ENCODE data around the gene CNPY4. TPM values are rescaled to one million over a fixed set of nuclear protein-coding genes. Genes with fewer than 3 reads are reported as not detected.

Gene CNPY4
- total RNA-seq, 2 donors from 2014 or later: 17.5 to 19.1 TPM

DNA sequence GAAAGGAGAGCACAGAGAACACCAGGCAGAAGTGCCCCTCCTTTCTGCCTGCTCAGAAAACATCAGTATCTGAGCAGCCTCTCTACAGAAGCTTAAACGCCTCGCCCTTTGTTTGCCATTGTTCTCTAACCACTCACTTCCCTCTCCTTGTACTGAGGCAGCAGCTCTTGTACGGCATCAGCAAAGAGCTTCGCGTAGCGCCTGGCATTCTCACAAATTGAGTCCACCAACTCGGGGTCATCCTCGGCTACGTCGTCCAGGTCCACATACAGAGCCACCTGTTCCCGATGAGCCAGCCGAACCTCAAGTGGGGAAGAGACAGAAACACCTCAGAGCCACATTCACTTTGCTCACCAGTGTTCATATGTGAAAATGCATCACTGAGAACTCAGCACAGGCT lies 20.0 kb upstream of the CNPY4 start:
- H3K27ac Mint-ChIP-seq: peak overlapping the region; percentile 92 to 93
- peaks cover 38 to 42% of the 10 kb centered on the region in 2 donors for H3K4me1 Mint-ChIP-seq (ENCODE audit: low read depth in 2 of 2)
- H3K4me3 Mint-ChIP-seq: peak overlapping the region; percentile 95
- H3K27me3 Mint-ChIP-seq: no peaks in the 10 kb centered on the region
- ATAC-seq (no peak), DNase-seq (ENCODE audit: low spot score) (no peak)
- peaks cover 38% of the 10 kb centered on the region for H3K36me3 Mint-ChIP-seq
- H3K9me3 Mint-ChIP-seq: no peaks in the 10 kb centered on the region

- Mint-ChIP-seq H3K27ac (peak overlapping the region; percentile 92 to 93), H3K4me1 (ENCODE audit: low read depth in 2 of 2) (peaks cover 38 to 41% of the 10 kb centered on the region in 2 donors), H3K4me3 (peak overlapping the region; percentile 95), H3K27me3 (no peaks in the 10 kb centered on the region), H3K36me3 (peaks cover 37% of the 10 kb centered on the region), H3K9me3 (no peaks in the 10 kb centered on the region)
- ATAC-seq (peak; percentile 88 to 90), DNase-seq (ENCODE audit: low spot score) (peak; percentile 95)
Measured at GRCh38 chr7:100100420-100101015, 18.9 kb upstream of the CNPY4 start.

- Mint-ChIP-seq H3K36me3 (peaks cover 32% of the 10 kb centered on the region), H3K27me3 (no peaks in the 10 kb centered on the region), H3K9me3 (no peaks in the 10 kb centered on the region), H3K4me1 (ENCODE audit: low read depth in 2 of 2) (peaks cover 35 to 38% of the 10 kb centered on the region in 2 donors), H3K27ac (peak within 1 kb of the TSS; percentile 92 to 93), H3K4me3 (peak within 1 kb of the TSS; percentile 95)
- ATAC-seq (peak; percentile 94), DNase-seq (ENCODE audit: low spot score) (peak; percentile 99)
Measured at GRCh38 chr7:100101016-100101862, 18.2 kb upstream of the CNPY4 start, which contains the start of the genes AP4M1 and MCM7. TSS of gene AP4M1 (plus strand) at chr7:100101643. CDS start at chr7:100101715, 72 bp downstream. TSS of gene MCM7 (minus strand) at chr7:100101397. CDS start at chr7:100101294, 103 bp downstream.

DNA sequence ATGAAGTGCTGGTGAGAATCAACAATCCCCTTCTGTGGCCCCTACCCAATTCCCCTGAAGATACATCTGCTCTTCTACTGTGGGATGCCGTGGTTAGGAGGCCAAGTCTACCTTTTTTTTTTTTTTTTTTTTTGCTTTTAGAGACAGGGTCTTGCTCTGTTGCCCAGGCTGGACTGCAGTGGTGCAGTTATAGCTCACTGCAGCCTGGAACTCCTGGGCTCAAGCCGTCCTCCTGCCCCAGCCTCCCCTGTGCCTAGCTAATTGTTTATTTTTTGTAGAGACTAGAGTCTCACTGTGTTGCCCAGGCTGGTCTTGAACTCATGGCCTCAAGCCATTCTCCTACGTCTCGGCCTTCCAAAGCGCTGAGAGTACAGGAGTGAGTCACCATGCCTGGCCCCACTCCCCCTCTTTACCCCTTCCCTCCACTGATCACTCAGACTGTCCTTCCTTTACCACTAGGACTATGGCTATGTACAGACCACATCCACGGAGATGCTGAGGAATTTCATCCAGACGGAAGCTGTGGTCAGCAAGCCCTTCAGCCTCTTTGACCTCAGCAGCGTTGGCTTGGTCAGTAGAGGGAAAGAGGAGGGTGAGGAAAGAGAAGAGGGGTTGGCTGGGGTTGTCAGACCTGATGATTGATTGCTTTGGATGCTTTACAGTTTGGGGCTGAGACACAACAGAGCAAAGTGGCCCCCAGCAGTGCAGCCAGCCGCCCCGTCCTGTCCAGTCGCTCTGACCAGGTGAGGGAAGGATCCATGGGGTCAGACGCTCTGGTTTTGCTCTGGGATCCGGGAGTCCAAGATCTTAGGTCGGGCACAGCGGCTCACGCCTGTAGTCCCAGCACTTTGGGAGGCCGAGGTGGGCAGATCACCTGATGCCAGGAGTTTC lies 16.2 kb upstream of the CNPY4 start:
- Mint-ChIP-seq H3K27ac (peak overlapping the region; percentile 92 to 93), H3K27me3 (no peaks in the 10 kb centered on the region), H3K4me1 (ENCODE audit: low read depth in 2 of 2) (peaks cover 30% of the 10 kb centered on the region in 2 donors), H3K9me3 (no peaks in the 10 kb centered on the region), H3K36me3 (peaks cover 21% of the 10 kb centered on the region), H3K4me3 (peak overlapping the region; percentile 88)
- ATAC-seq (no peak), DNase-seq (ENCODE audit: low spot score) (no peak)

GRCh38 chr7:100105534-100105933 lies 13.9 kb upstream of the CNPY4 start:
- Mint-ChIP-seq H3K27ac (no peak overlapping the region), H3K36me3 (no peaks in the 10 kb centered on the region), H3K4me3 (no peak overlapping the region), H3K4me1 (ENCODE audit: low read depth in 2 of 2) (peaks cover 9 to 13% of the 10 kb centered on the region in 2 donors), H3K9me3 (no peaks in the 10 kb centered on the region), H3K27me3 (no peaks in the 10 kb centered on the region)
- no peak for ATAC-seq
- DNase-seq (ENCODE audit: low spot score): no peak

- H3K4me1 Mint-ChIP-seq (ENCODE audit: low read depth in 2 of 2): peaks cover 5 to 9% of the 10 kb centered on the region in 2 donors
- H3K4me3 Mint-ChIP-seq: no peak overlapping the region
- ATAC-seq (no peak), DNase-seq (ENCODE audit: low spot score) (no peak)
- H3K27me3 Mint-ChIP-seq: no peaks in the 10 kb centered on the region
- no peak overlapping the region for H3K27ac Mint-ChIP-seq
- H3K36me3 Mint-ChIP-seq: no peaks in the 10 kb centered on the region
- no peaks in the 10 kb centered on the region for H3K9me3 Mint-ChIP-seq
Measured at GRCh38 chr7:100106633-100107032, 12.8 kb upstream of the CNPY4 start.

GRCh38 chr7:100107125-100107737 lies 12.2 kb upstream of the CNPY4 start:
- no peak overlapping the region for H3K4me3 Mint-ChIP-seq
- H3K27me3 Mint-ChIP-seq: no peaks in the 10 kb centered on the region
- H3K36me3 Mint-ChIP-seq: no peaks in the 10 kb centered on the region
- peaks cover 5 to 9% of the 10 kb centered on the region in 2 donors for H3K4me1 Mint-ChIP-seq (ENCODE audit: low read depth in 2 of 2)
- H3K27ac Mint-ChIP-seq: no peak overlapping the region
- H3K9me3 Mint-ChIP-seq: no peaks in the 10 kb centered on the region
- DNase-seq (ENCODE audit: low spot score) (no peak), ATAC-seq (no peak)

- Mint-ChIP-seq H3K4me1 (ENCODE audit: low read depth in 2 of 2) (peaks cover 0 to 5% of the 10 kb centered on the region in 2 donors), H3K27me3 (no peaks in the 10 kb centered on the region), H3K4me3 (no peak overlapping the region), H3K9me3 (no peaks in the 10 kb centered on the region), H3K27ac (no peak overlapping the region), H3K36me3 (no peaks in the 10 kb centered on the region)
- DNase-seq (ENCODE audit: low spot score) (no peak), ATAC-seq (no peak)
Measured at GRCh38 chr7:100107890-100108289, 11.5 kb upstream of the CNPY4 start.

DNA sequence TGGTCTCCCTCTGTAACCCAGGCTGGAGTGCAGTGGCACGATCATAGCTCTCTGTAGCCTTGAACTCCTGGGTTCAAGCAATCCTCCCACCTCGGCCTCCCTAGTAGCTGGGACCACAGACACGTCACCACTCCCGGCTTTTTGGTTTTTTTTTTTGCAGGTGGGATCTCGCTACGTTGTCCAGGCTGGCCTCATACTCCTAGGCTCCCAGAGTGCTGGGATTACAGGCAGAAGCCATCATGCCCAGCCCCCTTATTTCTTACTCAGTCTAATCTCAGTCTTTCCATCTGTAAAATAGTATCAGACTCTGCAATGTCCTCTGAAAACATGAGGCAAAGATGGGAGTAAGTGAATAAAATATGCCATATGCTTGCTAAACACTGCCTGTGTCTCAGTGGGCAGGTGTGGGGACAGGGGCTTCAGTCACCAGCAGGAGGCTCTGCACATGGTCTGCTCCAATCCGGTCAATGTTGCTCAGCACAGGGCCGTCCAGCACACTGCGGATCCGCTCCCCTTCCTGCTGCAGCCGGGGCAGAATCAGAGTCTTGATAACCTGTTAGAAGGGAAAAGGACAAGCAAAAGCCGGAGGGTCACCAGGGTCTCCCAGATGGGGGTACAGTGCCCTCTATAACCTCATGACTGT lies 9.8 kb upstream of the CNPY4 start:
- H3K27me3 Mint-ChIP-seq: no peaks in the 10 kb centered on the region
- H3K36me3 Mint-ChIP-seq: no peaks in the 10 kb centered on the region
- DNase-seq (ENCODE audit: low spot score) (no peak), ATAC-seq (no peak)
- H3K27ac Mint-ChIP-seq: no peak overlapping the region
- no peak overlapping the region for H3K4me3 Mint-ChIP-seq
- peaks cover 0 to 3% of the 10 kb centered on the region in 2 donors for H3K4me1 Mint-ChIP-seq (ENCODE audit: low read depth in 2 of 2)
- no peaks in the 10 kb centered on the region for H3K9me3 Mint-ChIP-seq

DNA sequence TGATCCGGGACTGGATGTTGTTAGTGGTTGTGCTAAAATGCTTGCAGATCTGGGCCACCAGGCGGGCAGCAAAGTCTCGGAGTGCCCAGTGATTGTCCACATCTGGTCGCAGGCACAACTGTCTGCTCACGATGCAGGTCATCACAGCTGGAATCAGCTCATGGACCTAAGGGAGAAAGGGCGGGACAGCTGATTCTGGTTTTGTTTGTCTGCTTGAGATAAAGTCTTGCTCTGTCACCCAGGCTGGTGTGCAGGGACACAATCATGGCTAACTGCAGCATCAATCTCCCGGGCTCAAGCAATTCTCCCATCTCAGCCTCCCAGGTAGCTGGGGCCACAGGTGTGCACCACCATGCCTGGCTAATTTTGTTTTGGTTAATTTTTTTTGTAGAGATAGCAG lies 8.3 kb upstream of the CNPY4 start:
- H3K27ac Mint-ChIP-seq: no peak overlapping the region

GRCh38 chr7:100111914-100112313 lies 7.5 kb upstream of the CNPY4 start:
- Mint-ChIP-seq H3K9me3 (no peaks in the 10 kb centered on the region), H3K4me3 (no peak overlapping the region), H3K36me3 (no peaks in the 10 kb centered on the region), H3K27me3 (no peaks in the 10 kb centered on the region), H3K4me1 (ENCODE audit: low read depth in 2 of 2) (peaks cover 0 to 11% of the 10 kb centered on the region in 2 donors), H3K27ac (no peak overlapping the region)
- ATAC-seq (no peak), DNase-seq (ENCODE audit: low spot score) (no peak)

More for the DNA sequence above, 8.3 kb upstream of the CNPY4 start:
- peaks cover 0 to 8% of the 10 kb centered on the region in 2 donors for H3K4me1 Mint-ChIP-seq (ENCODE audit: low read depth in 2 of 2)
- H3K9me3 Mint-ChIP-seq: no peaks in the 10 kb centered on the region
- no peak overlapping the region for H3K4me3 Mint-ChIP-seq
- no peaks in the 10 kb centered on the region for H3K27me3 Mint-ChIP-seq
- DNase-seq (ENCODE audit: low spot score): no peak
- no peaks in the 10 kb centered on the region for H3K36me3 Mint-ChIP-seq
- no peak for ATAC-seq

GRCh38 chr7:100115026-100115425 lies 4.4 kb upstream of the CNPY4 start:
- no peak overlapping the region for H3K4me3 Mint-ChIP-seq
- no peaks in the 10 kb centered on the region for H3K27me3 Mint-ChIP-seq
- ATAC-seq: no peak
- no peaks in the 10 kb centered on the region for H3K9me3 Mint-ChIP-seq
- H3K27ac Mint-ChIP-seq: no peak overlapping the region
- peaks cover 14 to 25% of the 10 kb centered on the region in 2 donors for H3K4me1 Mint-ChIP-seq (ENCODE audit: low read depth in 2 of 2)
- H3K36me3 Mint-ChIP-seq: no peaks in the 10 kb centered on the region
- no peak for DNase-seq (ENCODE audit: low spot score)

Measured in natural killer cell treated with Interleukin-12 subunit alpha and Interleukin-12 subunit beta and Interleukin-15 and Interleukin-18, amount 100 ng/mL, for 72 hours (primary cell).